CD4-positive, CD25-positive, alpha-beta regulatory T cell (primary cell): ENCODE results near the gene ACOX3. TPM values are rescaled to one million over a fixed set of nuclear protein-coding genes. Genes with fewer than 3 reads are reported as not detected.
"Not testable (repeated sequence)": the region's sequence is repeated elsewhere in the genome, so short reads cannot be mapped to it uniquely, and the experiment has no call there.

Experiments
- ATAC-seq, 2 donors: fragments of 150-1000 bp; cut with Tn5 transposase; one replicate each; pipeline ENCODE4 v1.10.0; 2021; ENCODE audit warnings: low read depth in 2 of 2, moderate number of reproducible peaks in 2 of 2, moderate library complexity in 1 of 2
- DNase-seq, 3 donors: peaks; one replicate each; pipeline versions ENCODE4 v3.0.0 to v3.0.0-alpha.2; 2012 to 2022; ENCODE audit warnings: mixed read lengths in 1 of 3
- H3K27ac ChIP-seq: one replicate; pipeline ENCODE4 v1.7.0; 2013; ENCODE audit warnings: mild to moderate bottlenecking, low read length; ENCODE audit not compliant: insufficient read depth, poor library complexity, severe bottlenecking
- H3K27me3 ChIP-seq: one replicate; pipeline ENCODE4 v1.7.0; 2013; ENCODE audit warnings: low read length; ENCODE audit not compliant: control insufficient read depth, insufficient read depth
- H3K36me3 ChIP-seq: one replicate; pipeline ENCODE4 v1.7.0; 2013; ENCODE audit warnings: mild to moderate bottlenecking, low read length, moderate library complexity; ENCODE audit not compliant: control insufficient read depth, insufficient read depth
- H3K4me1 ChIP-seq: 2 replicates; pipeline ENCODE4 v1.7.0; 2013; ENCODE audit warnings: mild to moderate bottlenecking, low read length; ENCODE audit not compliant: insufficient read depth, control insufficient read depth, poor library complexity, severe bottlenecking
- H3K4me3 ChIP-seq: one replicate; pipeline ENCODE4 v1.7.0; 2013; ENCODE audit warnings: low read depth, mild to moderate bottlenecking, low read length, moderate library complexity
- H3K9me3 ChIP-seq, 2 experiments: 1 replicate in 1 of 2; 2 replicates in 1 of 2; pipeline ENCODE4 v1.7.0; 2013; ENCODE audit warnings: low read length in 2 of 2, mild to moderate bottlenecking in 1 of 2, moderate library complexity in 1 of 2; ENCODE audit not compliant: control insufficient read depth in 2 of 2
- H3K27ac Mint-ChIP-seq, 3 donors: one replicate each; pipeline ENCODE4 v1.8.0; 2020 to 2022; ENCODE audit warnings: mild to moderate bottlenecking in 3 of 3, mixed read lengths in 3 of 3, moderate library complexity in 2 of 3
- H3K27me3 Mint-ChIP-seq: one replicate; pipeline ENCODE4 v1.8.0; 2022; ENCODE audit warnings: mild to moderate bottlenecking, mixed read lengths
- H3K36me3 Mint-ChIP-seq: one replicate; pipeline ENCODE4 v1.8.0; 2020; ENCODE audit warnings: mixed read lengths
- H3K4me1 Mint-ChIP-seq, 4 donors: one replicate each; pipeline ENCODE4 v1.8.0; 2020 to 2022; ENCODE audit warnings: mixed read lengths in 4 of 4, mild to moderate bottlenecking in 1 of 4
- H3K4me3 Mint-ChIP-seq, 4 donors: one replicate each; pipeline ENCODE4 v1.8.0; 2020 to 2022; ENCODE audit warnings: mild to moderate bottlenecking in 4 of 4, mixed read lengths in 4 of 4, moderate library complexity in 3 of 4
- H3K9me3 Mint-ChIP-seq, 7 donors: one replicate each; pipeline ENCODE4 v1.8.0; 2020 to 2022; ENCODE audit warnings: mixed read lengths in 7 of 7, mild to moderate bottlenecking in 3 of 7, moderate library complexity in 2 of 7
- polyA plus RNA-seq, 4 donors: library from polyadenylated mRNA; unstranded; fragments of 300-500 nt; fragmentation: Illumina TruSeq; gene quantifications; one replicate each; pipeline ENCODE4 v1.2.3, GENCODE V29; 2021
- total RNA-seq: library from RNA; stranded (reverse); gene quantifications from one replicate; pipeline ENCODE4 v1.2.3, GENCODE V29; 2022

Gene ACOX3
- total and polyA plus RNA-seq, 5 donors from 2014 or later = 13.0 to 22.0 (median 14.2) TPM

DNA sequence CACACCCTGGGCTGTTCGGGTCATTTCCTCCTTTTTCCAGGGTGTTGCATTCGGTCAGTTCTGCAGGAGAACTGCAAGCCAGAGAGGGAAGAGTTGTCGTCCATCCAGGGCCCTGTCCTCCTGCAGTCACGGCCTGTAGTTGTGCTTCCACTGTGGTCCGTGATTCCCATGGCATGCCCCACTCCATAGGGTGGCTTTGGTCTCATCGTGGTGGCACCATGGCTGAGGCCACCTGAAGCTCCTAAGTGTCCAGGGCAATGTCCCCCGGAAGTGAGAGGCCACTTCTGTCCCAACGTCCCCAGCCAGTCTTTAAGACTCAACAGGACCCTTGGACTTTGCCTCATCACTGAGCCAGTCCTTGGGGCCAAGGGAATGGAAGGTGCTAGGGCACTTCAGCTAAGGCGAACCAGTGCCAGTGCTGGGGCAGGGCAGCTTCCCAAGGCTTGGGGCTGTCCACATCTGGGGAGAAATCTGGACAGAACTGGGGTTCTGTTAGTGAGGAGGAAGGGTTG, 87.3 kb downstream of the ACOX3 start:
- no peak for DNase-seq
- H3K36me3 ChIP-seq = no peaks in the 10 kb centered on the region
- H3K4me3 ChIP-seq = no peak overlapping the region
- Mint-ChIP-seq H3K4me3 (no peak overlapping the region), H3K27me3 (peaks cover 10% of the 10 kb centered on the region), H3K9me3 (no peaks in the 10 kb centered on the region), H3K4me1 (no peaks in the 10 kb centered on the region), H3K36me3 (no peaks in the 10 kb centered on the region), H3K27ac (no peak overlapping the region)
- H3K27me3 ChIP-seq = no peaks in the 10 kb centered on the region
- H3K27ac ChIP-seq = no peak overlapping the region
- no peaks in the 10 kb centered on the region for H3K9me3 ChIP-seq
- no peak for ATAC-seq
- no peaks in the 10 kb centered on the region for H3K4me1 ChIP-seq

DNA sequence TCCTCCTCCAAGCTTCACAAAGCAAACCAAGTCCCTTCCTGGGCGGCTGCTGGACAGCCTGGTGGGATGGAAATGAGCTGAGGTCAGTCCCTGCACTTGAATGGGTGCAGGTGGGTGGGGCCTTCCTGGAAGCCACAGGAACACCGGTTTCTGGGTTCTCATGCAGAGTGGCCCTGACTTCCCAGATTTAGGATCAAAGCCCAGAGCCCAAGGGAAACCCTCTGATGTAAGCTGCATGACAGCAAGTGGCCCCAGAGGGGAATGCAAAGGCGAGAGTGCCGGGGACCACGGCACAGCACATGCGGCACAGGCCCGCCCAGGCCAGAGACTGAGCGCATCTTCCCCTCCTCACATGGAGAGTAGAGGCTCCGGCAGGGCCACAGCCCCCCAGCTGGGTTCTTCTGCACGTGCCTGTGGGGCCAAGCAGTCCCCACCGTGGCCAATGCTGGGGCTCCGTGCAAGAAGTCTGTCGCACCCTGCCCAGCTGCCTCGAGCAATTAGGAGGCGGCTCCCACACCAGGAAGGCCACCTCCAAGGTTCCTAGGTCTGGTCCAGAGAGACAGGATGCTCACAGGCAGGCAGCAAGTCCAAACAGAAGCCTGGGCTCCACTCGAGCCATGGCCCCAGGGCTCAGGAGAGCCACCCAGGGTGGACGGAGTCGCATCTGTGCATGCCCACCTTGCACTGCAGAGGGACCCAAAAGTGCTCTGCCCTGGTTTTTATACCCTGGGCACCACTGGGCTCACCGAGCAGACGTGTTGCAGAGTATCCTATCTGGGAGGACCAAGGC, 88.0 kb downstream of the ACOX3 start:
- Histone ChIP-seq H3K4me3 (no peak overlapping the region), H3K9me3 (no peaks in the 10 kb centered on the region), H3K36me3 (no peaks in the 10 kb centered on the region), H3K27ac (no peak overlapping the region), H3K4me1 (no peaks in the 10 kb centered on the region), H3K27me3 (no peaks in the 10 kb centered on the region)
- ATAC-seq = no peak
- Mint-ChIP-seq H3K27ac (peak overlapping the region in 1 of 3 donors; percentile 38), H3K9me3 (no peaks in the 10 kb centered on the region), H3K36me3 (no peaks in the 10 kb centered on the region), H3K4me3 (no peak overlapping the region), H3K4me1 (no peaks in the 10 kb centered on the region), H3K27me3 (peaks cover 10% of the 10 kb centered on the region)
- no peak for DNase-seq

DNA sequence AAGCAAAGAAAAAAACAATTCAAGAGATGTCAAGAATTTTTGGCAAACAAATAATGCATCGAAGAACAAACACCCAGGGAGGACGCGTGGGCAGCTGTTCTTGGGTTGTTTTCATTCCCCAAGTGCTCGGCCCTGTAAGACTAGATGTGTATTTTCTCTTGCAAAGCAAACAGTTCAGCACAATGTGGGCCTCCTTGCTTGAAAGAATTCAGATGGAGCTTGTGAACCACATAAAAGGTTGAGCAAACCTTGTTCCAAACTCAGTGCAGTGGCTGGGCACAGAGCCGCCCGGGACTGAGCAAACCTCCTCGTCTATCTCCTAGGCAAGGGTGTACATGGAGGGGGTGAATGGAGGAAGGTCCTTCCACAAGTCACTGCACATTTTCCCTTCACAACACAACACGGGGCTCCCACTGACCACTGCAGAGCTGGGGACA, 88.6 kb downstream of the ACOX3 start:
- H3K9me3 Mint-ChIP-seq = no peaks in the 10 kb centered on the region
- H3K9me3 ChIP-seq = no peaks in the 10 kb centered on the region
- H3K27me3 ChIP-seq = no peaks in the 10 kb centered on the region
- H3K36me3 ChIP-seq = no peaks in the 10 kb centered on the region
- ATAC-seq (no peak), DNase-seq (no peak)
- H3K27me3 Mint-ChIP-seq = peaks cover 10% of the 10 kb centered on the region
- H3K4me1 ChIP-seq = no peaks in the 10 kb centered on the region
- no peak overlapping the region for H3K27ac Mint-ChIP-seq
- H3K4me3 ChIP-seq = no peak overlapping the region
- no peak overlapping the region for H3K27ac ChIP-seq
- no peaks in the 10 kb centered on the region for H3K4me1 Mint-ChIP-seq
- no peaks in the 10 kb centered on the region for H3K36me3 Mint-ChIP-seq
- no peak overlapping the region for H3K4me3 Mint-ChIP-seq

DNA sequence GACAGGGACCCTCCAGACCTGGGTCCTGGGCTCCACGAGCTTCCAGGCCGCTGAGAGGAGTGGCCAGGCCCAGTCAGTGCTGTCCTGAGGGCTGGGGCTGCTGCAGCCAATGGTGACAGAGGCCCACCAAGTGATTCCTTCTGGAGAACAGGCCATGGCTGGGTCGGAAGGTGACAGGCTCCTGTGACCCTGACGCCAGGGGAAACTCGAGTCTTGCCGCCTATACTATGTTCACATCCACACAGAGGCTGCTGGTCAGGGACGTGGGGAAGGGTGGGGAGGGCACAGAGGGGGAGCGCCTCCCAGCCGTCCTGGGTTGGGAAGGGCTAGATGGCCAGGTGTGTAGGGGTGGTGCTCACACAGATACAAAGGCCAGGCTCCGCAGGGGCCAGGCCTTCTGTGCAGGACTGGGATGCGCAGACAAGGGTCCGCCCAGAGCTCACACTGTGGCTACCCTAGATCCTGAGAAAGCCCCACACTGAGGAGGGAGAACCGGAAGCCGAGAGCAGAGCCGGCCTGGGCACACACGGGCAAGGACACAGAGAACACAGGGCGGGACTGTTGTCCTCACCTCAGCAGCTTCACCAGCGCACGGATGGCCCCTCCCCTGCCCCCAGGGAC, 89.6 kb downstream of the ACOX3 start:
- ATAC-seq = no peak
- Mint-ChIP-seq H3K27me3 (peaks cover 10% of the 10 kb centered on the region), H3K27ac (no peak overlapping the region), H3K36me3 (no peaks in the 10 kb centered on the region), H3K9me3 (no peaks in the 10 kb centered on the region), H3K4me3 (no peak overlapping the region), H3K4me1 (no peaks in the 10 kb centered on the region)
- Histone ChIP-seq H3K27ac (no peak overlapping the region), H3K27me3 (no peaks in the 10 kb centered on the region), H3K4me1 (no peaks in the 10 kb centered on the region), H3K36me3 (no peaks in the 10 kb centered on the region), H3K9me3 (no peaks in the 10 kb centered on the region), H3K4me3 (no peak overlapping the region)
- DNase-seq = no peak

DNA sequence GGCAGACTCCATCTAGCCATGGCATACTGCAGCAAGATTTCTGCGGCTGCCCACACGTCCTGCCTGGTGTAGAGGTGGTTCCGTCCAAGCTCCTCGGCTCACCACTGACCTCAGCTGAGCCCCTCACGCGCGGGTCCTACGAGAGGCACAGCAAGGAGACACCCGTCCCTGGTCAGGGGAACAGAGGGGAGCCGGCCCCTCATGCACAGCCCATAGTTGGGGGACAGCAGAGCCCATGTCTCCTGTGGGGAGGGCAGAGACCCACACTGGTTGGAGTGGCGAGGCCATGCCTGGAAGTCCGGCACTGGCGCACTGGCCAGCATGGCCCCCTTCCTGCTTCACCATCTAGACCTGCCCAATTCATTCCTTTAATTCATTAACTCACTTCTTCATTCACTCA, 90.2 kb downstream of the ACOX3 start:
- no peaks in the 10 kb centered on the region for H3K9me3 ChIP-seq
- H3K4me1 ChIP-seq = no peaks in the 10 kb centered on the region
- no peak overlapping the region for H3K4me3 ChIP-seq
- H3K27me3 ChIP-seq = no peaks in the 10 kb centered on the region
- no peaks in the 10 kb centered on the region for H3K36me3 ChIP-seq
- H3K9me3 Mint-ChIP-seq = no peaks in the 10 kb centered on the region
- ATAC-seq = no peak
- DNase-seq = no peak
- H3K4me1 Mint-ChIP-seq = no peaks in the 10 kb centered on the region
- peaks cover 6% of the 10 kb centered on the region for H3K27me3 Mint-ChIP-seq
- no peak overlapping the region for H3K4me3 Mint-ChIP-seq
- no peak overlapping the region for H3K27ac ChIP-seq
- H3K27ac Mint-ChIP-seq = no peak overlapping the region
- no peaks in the 10 kb centered on the region for H3K36me3 Mint-ChIP-seq

DNA sequence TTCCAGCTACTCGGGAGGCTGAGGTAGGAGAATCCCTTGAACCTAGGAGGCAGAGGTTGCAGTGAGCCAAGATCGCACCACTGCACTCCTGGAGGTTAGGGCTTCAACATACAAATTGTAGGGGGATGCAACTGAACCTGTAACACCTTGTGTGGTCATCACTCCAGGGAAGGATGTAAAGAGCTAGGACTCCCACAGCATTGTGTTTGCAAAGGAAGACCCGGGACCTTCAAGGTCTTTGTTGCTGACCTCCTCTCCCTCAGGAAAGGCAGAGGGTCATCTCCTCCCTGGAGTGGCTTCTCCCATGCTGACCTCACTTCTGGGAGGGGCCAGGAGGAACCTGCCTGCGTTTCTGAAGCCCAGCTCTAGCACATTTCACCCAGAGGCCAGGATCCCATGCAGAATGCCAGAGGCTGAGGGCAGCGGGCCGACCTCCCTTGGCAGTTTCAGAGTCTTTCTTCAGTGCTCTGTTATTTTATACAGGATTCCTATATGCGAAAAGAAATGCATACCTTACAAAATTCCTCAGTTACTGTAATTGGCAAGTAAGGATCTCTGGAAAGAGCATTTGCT, 90.8 kb downstream of the ACOX3 start:
- no peak overlapping the region for H3K4me3 ChIP-seq
- H3K27ac ChIP-seq = no peak overlapping the region
- no peaks in the 10 kb centered on the region for H3K9me3 Mint-ChIP-seq
- no peaks in the 10 kb centered on the region for H3K4me1 ChIP-seq
- no peaks in the 10 kb centered on the region for H3K4me1 Mint-ChIP-seq
- ATAC-seq (no peak), DNase-seq (no peak)
- H3K9me3 ChIP-seq = no peaks in the 10 kb centered on the region
- H3K36me3 Mint-ChIP-seq = no peaks in the 10 kb centered on the region
- H3K27me3 ChIP-seq = no peaks in the 10 kb centered on the region
- H3K36me3 ChIP-seq = no peaks in the 10 kb centered on the region
- H3K27ac Mint-ChIP-seq = no peak overlapping the region
- no peak overlapping the region for H3K4me3 Mint-ChIP-seq
- peaks cover 6% of the 10 kb centered on the region for H3K27me3 Mint-ChIP-seq

DNA sequence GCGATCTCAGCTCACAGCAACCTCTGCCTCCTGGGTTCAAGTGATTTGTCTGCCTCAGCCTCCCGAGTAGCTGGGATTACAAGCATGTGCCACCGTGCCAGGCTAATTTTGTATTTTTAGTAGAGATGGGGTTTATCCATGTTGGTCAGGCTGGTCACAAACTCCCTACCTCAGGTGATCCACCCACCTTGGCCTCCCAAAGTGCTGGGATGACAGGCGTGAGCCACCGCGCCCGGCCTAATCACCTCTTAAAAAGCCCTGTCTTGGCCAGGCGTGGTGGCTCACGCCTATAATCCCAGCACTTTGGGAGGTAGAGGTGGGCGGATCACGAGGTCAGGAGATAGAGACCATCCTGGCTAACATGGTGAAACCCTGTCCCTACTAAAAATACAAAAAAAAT, 91.3 kb downstream of the ACOX3 start:
- not testable (repeated sequence) for H3K4me1 Mint-ChIP-seq, ATAC-seq, H3K27me3 ChIP-seq, H3K4me3 Mint-ChIP-seq, H3K36me3 ChIP-seq, H3K27ac Mint-ChIP-seq, H3K27ac ChIP-seq, H3K4me3 ChIP-seq, DNase-seq, H3K4me1 ChIP-seq, H3K9me3 ChIP-seq, H3K27me3 Mint-ChIP-seq, H3K9me3 Mint-ChIP-seq, H3K36me3 Mint-ChIP-seq
